TTC549 (cell line): ENCODE measurements around the gene CBR4.

Experiments used
- FAIRE-seq: peaks from 2 replicates; lab custom pipeline; 2012; peaks lifted over from hg19 to GRCh38; lab: Jason Lieb, UNC

The CBR4 gene

GRCh38 chr4:169033660-169034059 is 23.6 kb upstream of the CBR4 start:
- no peak for FAIRE-seq

- FAIRE-seq = no peak
These were observed 23.0 kb upstream of the CBR4 start for GRCh38 chr4:169032883-169033645.

GRCh38 chr4:169032194-169032593 is 22.1 kb upstream of the CBR4 start:
- FAIRE-seq = no peak

- FAIRE-seq = no peak
These were observed 21.3 kb upstream of the CBR4 start for GRCh38 chr4:169031392-169031791.

GRCh38 chr4:169030562-169030982 is 20.5 kb upstream of the CBR4 start:
- FAIRE-seq = no peak

- FAIRE-seq = no peak
These were observed 19.9 kb upstream of the CBR4 start for GRCh38 chr4:169029947-169030346.

- no peak for FAIRE-seq
These were observed 17.6 kb upstream of the CBR4 start for GRCh38 chr4:169027663-169028062.

GRCh38 chr4:169025184-169025583 is 15.1 kb upstream of the CBR4 start:
- no peak for FAIRE-seq

GRCh38 chr4:169024762-169025161 is 14.7 kb upstream of the CBR4 start:
- FAIRE-seq = no peak

GRCh38 chr4:169018406-169018805 is 8.4 kb upstream of the CBR4 start:
- no peak for FAIRE-seq

- no peak for FAIRE-seq
These were observed 7.9 kb upstream of the CBR4 start for GRCh38 chr4:169017971-169018370.

GRCh38 chr4:169015186-169015623 is 5.2 kb upstream of the CBR4 start:
- FAIRE-seq = no peak

- FAIRE-seq = no peak
These were observed 4.5 kb upstream of the CBR4 start for GRCh38 chr4:169014586-169014985.

- FAIRE-seq = no peak
These were observed 3.3 kb upstream of the CBR4 start for GRCh38 chr4:169013396-169013795.

- no peak for FAIRE-seq
These were observed 2.0 kb upstream of the CBR4 start for GRCh38 chr4:169012049-169012448.

GRCh38 chr4:169009286-169010124 is 550 bp downstream of the CBR4 start:
- no peak for FAIRE-seq

- FAIRE-seq = no peak
These were observed 4.5 kb downstream of the CBR4 start for GRCh38 chr4:169005453-169006099.

- FAIRE-seq = no peak
These were observed 9.7 kb downstream of the CBR4 start for GRCh38 chr4:169000315-169000714.

GRCh38 chr4:168999809-169000208 is 10.2 kb downstream of the CBR4 start:
- no peak for FAIRE-seq

GRCh38 chr4:168998596-168998995 is 11.5 kb downstream of the CBR4 start:
- FAIRE-seq = peak; percentile 11

- FAIRE-seq = no peak
These were observed 14.3 kb downstream of the CBR4 start for GRCh38 chr4:168995537-168996295.

- no peak for FAIRE-seq
These were observed 15.1 kb downstream of the CBR4 start for GRCh38 chr4:168994958-168995357.
